GM12891 (cell line): ENCODE results near the gene RAB6B.

Source experiments
- DNase-seq: peaks from one replicate; pipeline ENCODE4 v3.0.0; 2011; ENCODE audit warnings: low spot score; ENCODE audit not compliant: insufficient read length
- FAIRE-seq: peaks from 2 replicates; lab custom pipeline; 2011; peaks lifted over from hg19 to GRCh38; lab: Jason Lieb, UNC
- PAX5 ChIP-seq: IDR thresholded peaks from 2 replicates; pipeline ENCODE4 v1.6.1; 2011; ENCODE audit warnings: low read length, moderate library complexity, mild to moderate bottlenecking; ENCODE audit not compliant: insufficient read depth, severe bottlenecking
- POLR2A ChIP-seq: IDR thresholded peaks from 2 replicates; pipeline ENCODE4 v1.6.1; 2011; ENCODE audit warnings: low read depth, low read length, control low read depth
- POLR2AphosphoS5 ChIP-seq: IDR thresholded peaks from 2 replicates; pipeline ENCODE4 v1.6.1; 2011; ENCODE audit warnings: low read depth, low read length, control low read depth
- POU2F2 ChIP-seq: IDR thresholded peaks from 2 replicates; pipeline ENCODE4 v1.6.1; 2011; ENCODE audit warnings: low read depth, mild to moderate bottlenecking, control low read depth, low read length, moderate library complexity
- SPI1 ChIP-seq: IDR thresholded peaks from 2 replicates; pipeline ENCODE4 v1.6.1; 2011; ENCODE audit warnings: low read depth, low read length, control low read depth
- TAF1 ChIP-seq: IDR thresholded peaks from 2 replicates; pipeline ENCODE4 v1.6.1; 2011; ENCODE audit warnings: low read depth, low read length, control low read depth

The RAB6B gene

DNA sequence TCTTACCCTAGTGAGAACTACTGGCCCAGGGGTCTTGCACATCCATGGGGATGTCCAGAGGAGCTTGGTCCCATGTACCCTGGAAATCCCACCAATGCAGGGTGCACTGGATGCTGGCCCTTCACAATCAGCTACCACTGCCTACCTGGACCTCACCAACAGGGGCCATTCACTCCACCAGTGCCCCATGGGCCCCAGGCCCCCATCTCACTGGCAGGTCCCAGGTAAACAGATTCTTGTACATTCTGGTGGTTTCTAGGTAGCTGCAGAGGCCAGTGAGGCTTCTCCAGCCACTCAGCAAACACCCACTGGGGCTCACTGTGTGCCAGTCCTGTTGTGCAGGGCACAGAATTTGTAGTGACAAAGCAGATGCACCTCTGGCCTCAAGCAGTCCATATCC, 24.9 kb downstream of the RAB6B start:
- DNase-seq: no peak
- FAIRE-seq: no peak
- no peak for TF ChIP-seq POU2F2

DNA sequence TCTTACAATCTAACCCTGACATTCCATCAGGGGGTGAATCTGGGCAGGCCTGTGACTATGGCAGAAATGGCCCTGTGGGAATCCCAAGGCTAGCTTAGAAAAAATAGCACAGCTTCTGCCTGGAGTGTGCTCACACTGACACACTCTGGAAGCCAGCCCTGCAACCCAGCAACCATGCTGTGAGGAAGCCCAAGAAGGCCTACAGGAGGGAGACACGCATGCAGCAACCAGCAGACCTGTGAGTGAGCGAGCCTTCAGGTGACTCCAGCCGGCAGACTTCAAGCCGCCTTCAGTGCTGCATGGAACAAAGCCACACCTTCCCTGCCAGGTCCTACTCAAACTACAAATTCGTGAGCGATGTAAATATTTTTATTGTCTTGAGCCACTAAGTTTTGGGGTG, 26.1 kb downstream of the RAB6B start:
- DNase-seq (no peak), FAIRE-seq (no peak)
- TF ChIP-seq SPI1 (no peak), POU2F2 (no peak), POLR2AphosphoS5 (no peak), PAX5 (no peak), TAF1 (no peak), POLR2A (no peak)

DNA sequence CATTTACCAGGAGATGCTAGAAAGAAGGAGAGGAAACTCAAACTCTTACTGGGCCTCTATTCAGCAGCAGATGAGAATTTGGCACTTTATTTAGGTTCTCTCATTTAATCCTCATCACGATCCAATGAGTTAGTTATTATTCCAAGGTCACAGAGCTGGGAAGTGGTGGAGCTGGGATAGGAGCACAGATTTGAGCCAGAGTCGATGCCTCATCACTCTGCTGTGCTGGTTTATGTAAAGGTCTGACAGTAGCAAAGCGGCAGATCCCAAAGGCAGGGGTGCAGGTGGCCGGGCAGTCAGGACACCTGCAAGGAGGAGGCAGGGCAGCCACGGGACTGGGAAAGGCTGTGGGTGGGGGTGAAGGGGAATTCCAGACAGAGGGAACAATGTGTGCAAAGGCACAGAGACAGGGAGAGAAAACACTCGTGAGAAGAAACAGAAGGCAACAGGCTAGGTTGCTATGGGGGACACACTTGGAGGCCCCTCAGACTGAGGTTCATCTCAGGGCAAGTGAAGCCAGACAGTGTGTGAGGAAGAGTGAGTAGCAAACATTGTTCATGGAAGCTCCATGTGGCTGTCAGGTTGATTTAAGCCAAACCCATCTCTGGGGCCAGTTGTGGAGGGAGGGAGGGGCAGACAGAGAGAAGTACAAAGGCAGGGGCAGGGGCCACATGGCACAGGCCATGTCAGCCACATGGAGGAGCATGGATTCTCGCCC, 26.8 kb downstream of the RAB6B start:
- FAIRE-seq (no peak), DNase-seq (no peak)
- TF ChIP-seq TAF1 (no peak), PAX5 (no peak), POLR2AphosphoS5 (no peak), SPI1 (no peak), POLR2A (no peak), POU2F2 (no peak)

DNA sequence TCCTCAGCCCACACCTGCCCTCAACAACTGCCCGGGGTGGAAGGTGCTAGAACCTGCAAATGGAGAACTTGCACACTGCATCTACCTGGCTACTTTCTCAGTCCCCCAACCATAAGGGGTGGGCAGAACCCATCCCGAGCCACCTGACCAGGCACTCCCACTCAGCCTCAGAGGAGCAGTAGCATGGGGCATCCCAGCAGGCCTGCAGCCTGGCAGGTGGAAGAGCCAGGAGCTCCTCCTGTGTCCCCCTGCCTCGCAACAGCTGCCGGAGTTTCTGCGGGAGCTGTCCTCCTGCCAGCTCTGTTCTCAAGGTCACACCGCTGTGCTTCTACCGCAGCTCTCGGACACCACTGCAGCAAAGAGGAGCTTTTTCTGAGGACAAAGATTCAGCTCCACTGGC, 27.5 kb downstream of the RAB6B start:
- TF ChIP-seq SPI1: no peak
- TF ChIP-seq POLR2A: no peak
- no peak for TF ChIP-seq PAX5
- TF ChIP-seq TAF1: no peak
- no peak for TF ChIP-seq POLR2AphosphoS5
- TF ChIP-seq POU2F2: no peak
- FAIRE-seq (no peak), DNase-seq (no peak)

DNA sequence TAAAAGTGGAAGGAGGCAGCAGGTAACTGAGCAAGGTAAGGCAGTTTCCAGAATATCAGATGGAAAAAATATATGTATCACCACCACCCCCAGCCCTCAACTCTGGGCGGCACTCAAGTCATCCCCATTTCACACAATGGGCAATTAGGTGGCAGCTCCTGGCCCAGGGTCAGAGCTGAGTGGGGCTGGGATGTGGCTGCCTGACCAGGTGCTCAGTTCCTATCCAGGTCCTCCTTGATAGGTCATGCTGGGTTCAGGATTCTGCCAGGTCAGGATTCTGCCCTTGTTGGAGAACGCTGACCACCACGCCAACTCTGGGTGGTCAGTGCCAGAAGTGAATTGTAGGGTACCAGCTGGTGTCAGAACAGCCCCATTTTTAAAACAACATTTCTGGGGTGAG, 29.5 kb downstream of the RAB6B start:
- DNase-seq: no peak
- no peak for FAIRE-seq
- TF ChIP-seq POLR2AphosphoS5: no peak
- TF ChIP-seq PAX5: no peak
- no peak for TF ChIP-seq SPI1

DNA sequence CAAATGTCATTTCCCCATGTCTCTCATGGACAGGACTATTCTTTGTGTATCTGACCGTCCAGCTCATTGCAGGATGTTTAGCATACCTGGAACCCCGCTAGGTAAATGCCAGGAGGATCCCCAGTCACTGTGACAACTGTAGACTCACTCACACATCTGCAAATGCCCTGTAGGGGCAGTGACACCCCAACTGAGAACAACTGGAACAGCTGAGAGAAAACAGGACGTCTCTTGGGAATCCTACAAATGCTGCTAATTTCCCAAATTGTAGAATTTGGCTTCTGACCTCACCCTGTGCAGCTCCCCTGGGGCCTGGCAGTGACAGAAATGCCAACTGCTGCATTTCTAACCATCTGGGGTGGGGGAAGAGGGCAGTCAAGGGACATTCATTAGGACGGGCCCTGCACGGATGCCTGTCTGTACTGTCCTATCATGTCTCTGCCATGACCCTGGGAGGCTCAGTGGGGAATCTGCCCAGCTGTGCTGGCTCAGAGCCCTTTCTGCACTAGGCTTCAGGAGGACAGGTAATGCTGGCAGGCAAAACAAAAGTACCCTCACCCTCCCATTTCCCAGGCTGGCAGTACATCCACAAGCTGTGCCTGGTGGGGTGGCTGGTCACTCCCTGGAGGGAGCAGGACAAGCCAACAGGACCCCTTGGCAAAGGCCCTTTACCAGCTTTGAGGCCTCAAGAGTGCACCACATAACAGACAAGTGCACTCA, 30.4 kb downstream of the RAB6B start:
- FAIRE-seq: no peak
- TF ChIP-seq SPI1 (no peak), POLR2A (no peak), POLR2AphosphoS5 (no peak), TAF1 (no peak), POU2F2 (no peak), PAX5 (no peak)
- DNase-seq: no peak

- DNase-seq (no peak), FAIRE-seq (no peak)
- no peak for TF ChIP-seq POU2F2
- TF ChIP-seq PAX5: no peak
- TF ChIP-seq POLR2AphosphoS5: no peak
- TF ChIP-seq POLR2A: no peak
- no peak for TF ChIP-seq SPI1
- no peak for TF ChIP-seq TAF1
Observed at GRCh38 chr3:133864616-133865015, 31.1 kb downstream of the RAB6B start.

DNA sequence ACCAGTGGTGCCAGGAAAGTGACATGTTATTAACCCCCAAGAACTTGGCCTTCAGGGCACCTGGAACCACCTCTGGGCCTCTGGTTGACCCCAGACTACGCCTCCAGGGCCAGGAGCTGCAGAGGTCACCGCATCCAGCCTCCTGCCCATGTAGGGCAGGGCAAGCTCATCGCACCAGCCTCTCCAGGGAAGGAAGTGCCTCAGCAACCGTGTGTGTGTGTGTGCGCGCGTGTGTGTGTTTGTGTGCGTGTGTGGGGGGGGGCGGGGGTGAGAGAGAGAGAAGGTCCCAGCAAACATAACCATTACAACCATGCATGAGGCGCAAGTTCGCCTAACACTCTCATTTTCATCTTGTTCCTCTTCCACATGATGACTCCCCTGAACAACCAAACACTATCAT, 31.8 kb downstream of the RAB6B start:
- FAIRE-seq (no peak), DNase-seq (no peak)
- TF ChIP-seq POU2F2 (no peak), SPI1 (no peak), POLR2AphosphoS5 (no peak)

DNA sequence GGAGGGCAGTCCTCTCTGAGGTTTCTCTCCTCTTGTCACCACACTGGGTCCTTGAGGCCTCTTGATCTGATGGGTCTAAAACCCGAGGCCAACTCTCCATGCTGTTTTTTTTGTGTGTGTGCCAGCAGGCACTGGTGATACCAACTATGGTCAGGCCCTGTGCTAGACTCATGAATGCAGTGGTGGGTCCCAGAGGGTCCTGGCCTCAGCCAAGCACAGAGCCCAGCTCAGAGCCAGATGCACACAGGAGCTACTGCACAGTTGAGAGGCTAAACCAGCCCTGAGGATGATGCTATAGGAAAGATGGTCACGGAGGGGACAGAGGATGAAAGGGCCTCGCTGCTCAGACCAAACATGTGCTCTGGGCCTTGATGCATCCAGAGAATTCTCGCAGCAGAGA, 33.5 kb downstream of the RAB6B start:
- TF ChIP-seq POU2F2 (no peak), PAX5 (no peak), TAF1 (no peak), POLR2AphosphoS5 (no peak)
- FAIRE-seq: no peak
- DNase-seq: no peak

GRCh38 chr3:133860519-133860918, 35.2 kb downstream of the RAB6B start:
- no peak for FAIRE-seq
- no peak for DNase-seq
- TF ChIP-seq POU2F2 (no peak), PAX5 (no peak), SPI1 (no peak), POLR2A (no peak), POLR2AphosphoS5 (no peak), TAF1 (no peak)
